ENCODE measurements around the gene PLPPR4.

Gene PLPPR4

GRCh38 chr1:99358770-99359169 lies 94.5 kb downstream of the PLPPR4 start:
- no peak for ATAC-seq
